ENCODE results near the gene GPRIN2.

DNA sequence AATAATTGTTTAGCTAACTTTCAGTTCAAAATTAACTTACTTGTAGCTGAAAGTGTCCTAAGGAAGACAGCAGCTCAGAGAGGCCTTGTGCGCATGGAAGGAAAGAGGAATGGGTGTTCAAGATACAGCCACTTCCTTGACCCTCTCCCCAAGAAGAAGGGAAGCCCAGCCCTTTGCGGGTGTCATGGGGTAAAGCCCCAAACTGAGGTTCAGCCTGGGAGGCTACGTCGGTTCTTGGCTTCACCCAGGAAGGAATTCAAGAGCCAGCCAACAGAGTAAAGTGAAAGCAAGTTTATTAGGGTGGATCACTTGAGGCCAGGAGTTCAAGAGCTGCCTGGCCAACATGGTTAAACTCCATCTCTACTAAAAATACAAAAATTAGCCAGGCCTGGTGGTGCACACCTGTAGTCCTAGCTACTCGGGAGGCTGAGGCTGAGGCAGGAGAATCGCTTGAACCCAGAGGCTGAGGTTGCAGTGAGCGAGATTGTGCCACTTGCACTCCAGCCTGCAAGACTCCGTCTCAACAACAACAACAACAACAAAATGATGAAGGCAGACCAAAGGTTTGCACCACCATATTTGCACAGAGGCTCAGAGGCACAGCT, 15.9 kb downstream of the GPRIN2 start:
- TF ChIP-seq, protein P1, sequence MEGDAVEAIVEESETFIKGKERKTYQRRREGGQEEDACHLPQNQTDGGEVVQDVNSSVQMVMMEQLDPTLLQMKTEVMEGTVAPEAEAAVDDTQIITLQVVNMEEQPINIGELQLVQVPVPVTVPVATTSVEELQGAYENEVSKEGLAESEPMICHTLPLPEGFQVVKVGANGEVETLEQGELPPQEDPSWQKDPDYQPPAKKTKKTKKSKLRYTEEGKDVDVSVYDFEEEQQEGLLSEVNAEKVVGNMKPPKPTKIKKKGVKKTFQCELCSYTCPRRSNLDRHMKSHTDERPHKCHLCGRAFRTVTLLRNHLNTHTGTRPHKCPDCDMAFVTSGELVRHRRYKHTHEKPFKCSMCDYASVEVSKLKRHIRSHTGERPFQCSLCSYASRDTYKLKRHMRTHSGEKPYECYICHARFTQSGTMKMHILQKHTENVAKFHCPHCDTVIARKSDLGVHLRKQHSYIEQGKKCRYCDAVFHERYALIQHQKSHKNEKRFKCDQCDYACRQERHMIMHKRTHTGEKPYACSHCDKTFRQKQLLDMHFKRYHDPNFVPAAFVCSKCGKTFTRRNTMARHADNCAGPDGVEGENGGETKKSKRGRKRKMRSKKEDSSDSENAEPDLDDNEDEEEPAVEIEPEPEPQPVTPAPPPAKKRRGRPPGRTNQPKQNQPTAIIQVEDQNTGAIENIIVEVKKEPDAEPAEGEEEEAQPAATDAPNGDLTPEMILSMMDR (IDR thresholded peaks at IDR 0.05; ENCODE audit: insufficient read depth, low read length) = no peak
- no peak for TF ChIP-seq POLR2AphosphoS5 (IDR thresholded peaks at IDR 0.05; ENCODE audit: low read depth)
- TF ChIP-seq, protein P2, sequence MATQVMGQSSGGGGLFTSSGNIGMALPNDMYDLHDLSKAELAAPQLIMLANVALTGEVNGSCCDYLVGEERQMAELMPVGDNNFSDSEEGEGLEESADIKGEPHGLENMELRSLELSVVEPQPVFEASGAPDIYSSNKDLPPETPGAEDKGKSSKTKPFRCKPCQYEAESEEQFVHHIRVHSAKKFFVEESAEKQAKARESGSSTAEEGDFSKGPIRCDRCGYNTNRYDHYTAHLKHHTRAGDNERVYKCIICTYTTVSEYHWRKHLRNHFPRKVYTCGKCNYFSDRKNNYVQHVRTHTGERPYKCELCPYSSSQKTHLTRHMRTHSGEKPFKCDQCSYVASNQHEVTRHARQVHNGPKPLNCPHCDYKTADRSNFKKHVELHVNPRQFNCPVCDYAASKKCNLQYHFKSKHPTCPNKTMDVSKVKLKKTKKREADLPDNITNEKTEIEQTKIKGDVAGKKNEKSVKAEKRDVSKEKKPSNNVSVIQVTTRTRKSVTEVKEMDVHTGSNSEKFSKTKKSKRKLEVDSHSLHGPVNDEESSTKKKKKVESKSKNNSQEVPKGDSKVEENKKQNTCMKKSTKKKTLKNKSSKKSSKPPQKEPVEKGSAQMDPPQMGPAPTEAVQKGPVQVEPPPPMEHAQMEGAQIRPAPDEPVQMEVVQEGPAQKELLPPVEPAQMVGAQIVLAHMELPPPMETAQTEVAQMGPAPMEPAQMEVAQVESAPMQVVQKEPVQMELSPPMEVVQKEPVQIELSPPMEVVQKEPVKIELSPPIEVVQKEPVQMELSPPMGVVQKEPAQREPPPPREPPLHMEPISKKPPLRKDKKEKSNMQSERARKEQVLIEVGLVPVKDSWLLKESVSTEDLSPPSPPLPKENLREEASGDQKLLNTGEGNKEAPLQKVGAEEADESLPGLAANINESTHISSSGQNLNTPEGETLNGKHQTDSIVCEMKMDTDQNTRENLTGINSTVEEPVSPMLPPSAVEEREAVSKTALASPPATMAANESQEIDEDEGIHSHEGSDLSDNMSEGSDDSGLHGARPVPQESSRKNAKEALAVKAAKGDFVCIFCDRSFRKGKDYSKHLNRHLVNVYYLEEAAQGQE (IDR thresholded peaks at IDR 0.05; ENCODE audit: insufficient replicate concordance, low read depth) = no peak
- TF ChIP-seq GABPA (IDR thresholded peaks at IDR 0.05; ENCODE audit: low read depth) = no peak
- TF ChIP-seq SPI1 (IDR thresholded peaks at IDR 0.05; ENCODE audit: borderline replicate concordance, low read depth) = no peak

All from HL-60 (cell line).